Non-pigmented ciliary epithelial cell (primary cell): ENCODE data around the gene FAM168B.

Experiments used
- DNase-seq: peaks from one replicate; pipeline ENCODE4 v3.0.0-alpha.2; 2010; ENCODE audit warnings: low read depth

Gene FAM168B

DNA sequence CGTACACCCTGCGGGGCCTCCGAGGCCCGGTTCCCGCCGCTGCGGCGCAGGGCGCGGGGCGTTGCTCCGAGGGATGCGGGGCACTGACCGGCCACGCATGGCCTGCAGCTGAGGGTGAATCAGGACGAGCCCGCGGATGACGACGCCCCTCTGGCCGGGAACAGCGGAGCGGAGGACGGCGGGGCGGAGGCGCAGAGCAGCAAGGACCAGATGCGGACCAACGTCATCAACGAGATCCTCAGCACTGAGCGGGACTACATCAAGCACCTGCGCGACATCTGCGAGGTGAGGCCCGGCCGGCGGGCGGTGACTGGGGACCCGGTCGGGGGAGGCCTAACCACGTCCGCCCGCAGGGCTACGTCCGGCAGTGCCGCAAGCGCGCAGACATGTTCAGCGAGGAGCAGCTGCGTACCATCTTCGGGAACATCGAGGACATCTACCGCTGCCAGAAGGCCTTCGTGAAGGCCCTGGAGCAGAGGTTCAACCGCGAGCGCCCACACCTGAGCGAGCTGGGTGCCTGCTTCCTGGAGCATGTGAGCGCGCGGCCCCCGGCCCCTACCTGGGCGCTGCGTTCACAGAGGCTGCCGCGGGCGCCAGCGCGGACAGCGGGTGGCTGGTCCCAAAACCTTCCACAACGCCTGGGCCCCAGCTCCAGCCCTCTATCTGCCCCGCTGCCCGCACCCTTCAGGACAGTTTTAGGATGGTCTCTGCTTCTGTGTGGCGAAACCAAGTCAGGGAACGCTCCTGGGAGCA lies 53.2 kb downstream of the FAM168B start:
- no peak for DNase-seq

DNA sequence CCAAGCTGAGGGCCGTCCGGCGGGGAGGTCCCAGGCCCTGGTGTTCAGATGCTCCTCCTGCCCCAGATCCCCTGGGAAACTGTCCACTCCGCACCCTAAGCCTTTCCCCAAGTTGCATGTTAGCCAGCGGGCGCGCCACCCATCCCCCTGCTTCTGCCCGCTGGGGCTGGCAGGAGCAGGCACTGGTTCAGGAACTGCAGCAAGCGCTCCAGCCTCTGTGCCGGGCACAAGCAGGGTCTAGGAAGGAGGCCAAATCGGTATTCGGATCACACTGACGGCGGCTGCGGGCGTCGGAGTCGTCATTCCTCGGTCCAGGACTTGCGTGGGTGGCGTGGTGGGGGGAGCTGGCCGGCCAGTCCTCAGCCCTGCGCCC lies 53.7 kb downstream of the FAM168B start:
- DNase-seq = no peak

DNA sequence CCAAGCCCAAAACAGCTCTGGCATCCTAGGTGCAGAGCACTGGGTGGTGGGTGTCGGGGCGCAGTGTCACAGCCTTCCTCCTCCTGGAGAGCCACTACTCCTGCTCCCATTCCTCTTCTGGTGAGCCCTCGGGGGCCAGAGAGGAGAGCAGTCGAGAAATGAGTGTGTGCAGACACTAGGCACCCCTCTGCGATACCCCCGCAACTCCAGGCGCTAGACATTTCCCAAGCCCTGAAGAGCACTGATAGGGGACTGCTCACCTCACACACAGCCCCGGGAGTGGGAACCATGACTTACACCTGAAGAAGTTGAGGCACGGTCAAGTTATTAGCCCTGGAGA lies 54.2 kb downstream of the FAM168B start:
- DNase-seq = no peak

DNA sequence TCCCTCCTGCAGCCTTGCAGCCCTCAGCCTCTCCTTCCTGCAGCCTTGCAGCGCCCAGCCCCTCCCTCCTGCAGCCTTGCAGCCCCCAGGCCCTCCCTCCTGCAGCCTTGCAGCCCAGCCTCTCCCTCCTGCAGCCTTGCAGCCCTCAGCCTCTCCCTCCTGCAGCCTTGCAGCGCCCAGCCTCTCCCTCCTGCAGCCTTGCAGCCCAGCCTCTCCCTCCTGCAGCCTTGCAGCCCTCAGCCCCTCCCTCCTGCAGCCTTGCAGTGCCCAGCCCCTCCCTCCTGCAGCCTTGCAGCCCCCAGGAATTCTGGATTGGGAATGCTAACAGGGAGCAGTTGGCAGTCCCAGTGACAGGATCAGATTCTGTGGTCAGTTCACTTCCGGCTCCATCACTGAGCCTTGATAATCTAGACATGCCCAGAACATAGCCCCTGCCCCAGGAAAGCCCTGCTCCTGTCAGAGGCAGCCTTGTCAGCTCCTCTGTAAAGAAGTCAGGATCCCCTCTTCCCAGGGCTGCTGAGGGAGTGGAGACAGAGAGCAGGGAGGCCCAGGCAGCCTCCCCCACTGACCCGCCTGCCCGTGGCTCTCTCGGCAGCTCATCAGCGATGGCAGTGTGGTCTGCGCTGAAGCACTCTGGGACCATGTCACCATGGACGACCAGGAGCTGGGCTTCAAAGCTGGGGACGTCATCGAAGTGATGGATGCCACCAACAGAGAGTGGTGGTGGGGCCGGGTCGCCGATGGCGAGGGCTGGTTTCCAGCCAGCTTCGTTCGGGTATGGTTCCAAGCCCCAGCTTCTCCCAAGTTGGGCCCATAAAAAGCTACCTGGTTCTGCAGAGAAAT lies 54.8 kb downstream of the FAM168B start:
- no peak for DNase-seq

DNA sequence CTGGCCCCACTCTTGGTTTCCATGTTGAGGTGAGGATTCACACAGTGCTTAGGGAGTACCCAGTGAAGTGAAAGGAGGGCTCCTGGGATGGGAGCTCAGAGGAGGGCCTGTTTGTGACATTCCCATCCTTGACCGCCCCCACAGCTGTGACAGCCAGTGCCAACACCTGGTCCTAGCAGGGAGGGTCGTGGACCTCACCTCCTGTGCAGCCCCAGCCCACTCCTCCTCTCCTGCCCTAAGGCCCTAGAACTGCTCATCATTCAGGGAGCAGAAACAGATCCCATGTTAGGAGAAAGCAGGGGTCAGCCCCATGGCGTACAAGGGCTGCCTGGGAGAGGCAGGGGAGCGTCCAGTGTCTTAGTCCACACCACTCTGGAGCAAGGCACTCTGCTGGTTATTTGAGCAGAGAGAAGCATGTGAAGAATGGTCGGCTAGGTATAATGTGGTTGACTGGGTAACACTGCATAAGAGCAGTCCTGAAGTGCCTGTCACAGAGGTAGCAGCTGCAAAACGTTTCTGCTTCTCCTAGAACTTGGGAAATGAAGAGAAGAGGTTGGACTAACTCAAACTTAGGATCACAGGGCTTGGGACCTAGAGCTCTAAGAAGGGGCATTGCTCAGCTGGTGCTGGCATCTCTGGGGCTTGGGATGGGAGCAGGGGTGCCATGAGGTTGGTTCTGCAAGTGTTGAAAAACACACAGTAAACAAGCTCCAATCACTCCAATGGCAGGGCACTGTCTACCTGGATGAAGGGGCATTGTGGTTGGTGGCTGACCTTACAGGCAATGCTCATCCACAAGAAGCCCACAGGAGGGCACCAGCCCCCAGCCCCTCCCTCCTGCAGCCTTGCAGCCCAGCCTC lies 55.6 kb downstream of the FAM168B start:
- DNase-seq = no peak

DNA sequence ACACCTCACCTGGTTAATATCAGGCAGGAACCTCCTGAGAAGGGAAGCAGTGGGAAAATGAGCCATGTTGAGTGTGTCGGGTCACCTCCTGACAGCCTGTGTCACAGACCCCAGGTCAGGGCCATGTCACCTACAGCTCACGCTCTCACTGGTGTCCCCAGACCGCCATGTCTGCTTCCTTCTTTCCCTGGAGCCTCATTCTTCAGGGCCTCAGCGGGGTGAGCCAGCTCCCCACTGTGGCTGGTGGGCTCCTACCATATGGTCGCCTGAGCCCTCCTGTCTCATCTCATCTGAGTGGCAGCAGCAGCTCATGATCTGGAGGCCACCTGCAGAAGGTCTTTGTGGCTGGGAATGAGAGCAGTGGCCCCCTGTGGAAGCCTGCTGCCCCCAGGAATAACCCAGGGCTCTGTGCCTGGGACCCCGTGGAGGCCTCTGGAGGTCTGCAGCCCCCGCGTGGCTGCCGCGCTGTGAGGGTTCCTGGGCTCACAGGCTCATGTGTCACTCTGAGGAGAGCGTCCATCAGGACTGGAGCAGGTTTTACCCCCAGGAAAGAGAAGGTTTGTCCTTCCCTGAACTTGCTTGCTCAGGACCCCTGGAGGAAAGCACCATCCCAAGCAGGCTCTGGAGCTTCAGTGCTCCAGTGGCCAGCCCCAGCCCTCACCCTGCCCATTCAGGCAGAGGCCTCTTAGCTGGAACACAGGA lies 56.4 kb downstream of the FAM168B start:
- DNase-seq = no peak

DNA sequence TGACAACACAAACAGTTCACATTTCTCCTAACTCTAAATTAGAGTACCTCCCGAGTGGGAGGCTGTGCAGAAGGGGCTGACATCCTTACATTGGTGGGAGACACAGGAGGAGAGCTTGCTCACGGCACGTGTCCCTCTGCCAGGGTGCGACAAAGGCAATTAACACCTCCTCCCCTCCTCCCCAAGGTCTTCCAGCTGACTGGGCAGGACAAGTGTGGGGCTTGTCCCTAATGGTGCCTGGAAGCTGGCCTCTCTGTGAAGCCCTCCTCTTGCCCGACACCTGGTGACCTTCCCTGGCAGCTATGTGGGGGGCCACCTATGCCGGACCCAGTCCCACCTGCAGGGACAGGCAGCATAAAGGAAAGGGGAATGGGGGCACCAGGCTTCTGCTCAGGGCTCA lies 57.0 kb downstream of the FAM168B start:
- DNase-seq = no peak

DNA sequence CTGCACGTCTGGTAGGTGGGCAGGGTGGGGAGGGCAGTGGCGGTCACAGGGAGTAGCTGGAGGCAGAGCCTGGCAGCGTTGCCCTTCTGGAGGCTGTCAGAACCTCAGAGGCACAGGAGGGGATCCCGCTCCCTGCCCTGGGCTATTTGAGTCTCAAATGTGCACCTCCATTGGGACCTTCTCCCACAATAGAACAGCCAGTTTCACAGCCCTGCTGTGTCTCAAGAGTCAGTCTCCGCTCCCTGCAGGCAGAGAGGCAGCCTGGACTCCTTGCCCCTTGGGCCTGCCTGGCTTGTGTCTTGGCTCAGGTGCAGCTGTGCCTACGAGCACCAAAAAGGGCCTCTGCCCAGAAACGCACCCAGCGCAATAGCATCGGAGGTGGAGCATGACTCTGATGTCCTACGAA lies 57.4 kb downstream of the FAM168B start:
- DNase-seq = no peak

DNA sequence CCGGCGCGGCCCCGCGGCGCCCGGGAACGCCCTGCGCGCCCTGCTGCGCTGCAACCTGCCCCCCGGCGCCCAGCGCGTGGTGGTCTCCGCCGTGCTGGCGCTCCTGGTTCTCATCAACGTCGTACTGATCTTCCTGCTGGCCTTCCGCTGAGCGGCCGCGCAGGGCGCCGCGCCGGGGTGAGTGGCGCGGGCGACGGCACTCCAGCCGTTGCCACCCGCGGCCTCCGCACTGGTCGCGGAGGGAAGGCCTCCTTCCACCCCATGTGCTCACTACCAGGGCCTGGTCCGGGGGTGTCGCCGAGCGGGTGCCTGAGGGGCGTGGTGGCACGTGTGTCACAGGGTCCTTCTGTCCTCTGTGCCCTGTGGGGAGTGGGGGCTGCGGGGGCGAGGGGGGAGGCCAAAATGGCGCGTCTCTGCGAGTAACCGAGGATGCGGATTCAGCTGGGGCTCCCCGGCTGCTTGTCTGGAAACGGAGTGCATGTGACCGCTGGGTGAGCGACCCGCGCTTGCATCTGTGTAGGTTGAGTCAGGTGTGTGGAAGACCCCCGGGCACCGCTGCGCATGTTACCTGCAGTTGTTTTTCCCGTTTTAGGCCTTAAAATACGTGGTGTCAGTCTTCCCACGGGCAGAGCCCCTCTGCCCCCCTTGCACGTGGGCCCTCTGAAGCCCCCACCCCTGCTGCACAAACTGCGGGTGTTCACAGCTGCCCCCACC lies 58.0 kb downstream of the FAM168B start:
- no peak for DNase-seq

DNA sequence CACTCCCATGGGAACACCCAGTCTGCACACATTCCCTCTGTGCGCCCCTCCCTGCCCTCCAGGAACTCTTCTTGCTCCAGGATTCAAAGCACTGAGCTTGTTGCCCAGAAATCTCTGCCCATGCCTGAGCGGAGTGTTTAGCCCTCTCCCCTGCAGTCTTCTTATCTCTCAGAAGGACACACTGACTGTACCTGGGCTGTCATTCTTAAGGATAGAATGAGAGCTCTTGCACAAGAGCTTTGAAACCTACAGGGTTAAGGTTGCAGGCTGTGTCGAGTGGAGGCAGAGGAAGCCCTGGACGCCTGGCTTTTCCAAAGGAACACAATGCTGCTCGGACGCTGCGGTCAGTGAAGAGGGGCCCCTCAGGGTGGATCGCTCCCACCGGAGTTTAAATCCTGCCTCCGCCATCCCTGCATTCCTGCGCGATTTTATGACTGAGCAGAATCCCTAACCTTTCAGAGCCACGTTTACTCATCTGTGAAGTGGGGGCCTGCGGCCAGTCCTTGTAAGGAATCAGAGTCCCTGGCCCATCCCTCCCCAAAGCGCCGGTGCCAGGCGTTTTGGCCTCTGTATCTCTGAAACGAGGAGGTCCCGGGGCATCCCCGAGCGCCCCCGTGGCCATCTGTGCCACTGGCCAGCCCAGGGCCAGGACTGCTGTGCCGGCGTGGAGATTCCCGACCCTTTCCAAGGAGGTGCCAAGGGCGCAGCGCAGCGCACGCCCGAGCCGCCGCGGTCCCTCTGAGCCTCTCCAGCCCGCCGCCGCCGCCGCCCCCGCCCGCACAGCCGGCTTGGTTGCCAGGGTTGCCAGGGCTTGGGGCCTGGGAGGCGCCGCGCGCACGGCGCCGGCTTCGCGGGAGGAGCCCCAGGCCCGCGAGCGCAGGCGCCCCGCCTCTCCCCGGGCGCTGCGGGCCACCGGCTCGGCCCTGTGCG lies 58.9 kb downstream of the FAM168B start:
- DNase-seq = no peak

DNA sequence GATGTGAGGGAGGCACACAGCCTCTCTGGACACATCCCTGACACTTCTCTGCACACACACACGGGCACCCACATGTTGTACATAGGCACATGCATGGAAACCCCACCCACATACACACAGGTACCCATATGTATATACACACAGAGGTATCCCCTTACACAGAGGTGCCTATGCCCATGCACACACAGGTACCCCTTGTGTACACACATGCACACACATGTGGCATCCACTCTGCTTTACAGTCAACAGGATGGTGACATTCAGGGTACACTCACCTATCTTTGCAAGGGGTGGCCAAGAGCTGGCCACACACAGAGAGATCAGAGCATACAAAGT lies 59.5 kb downstream of the FAM168B start:
- no peak for DNase-seq

DNA sequence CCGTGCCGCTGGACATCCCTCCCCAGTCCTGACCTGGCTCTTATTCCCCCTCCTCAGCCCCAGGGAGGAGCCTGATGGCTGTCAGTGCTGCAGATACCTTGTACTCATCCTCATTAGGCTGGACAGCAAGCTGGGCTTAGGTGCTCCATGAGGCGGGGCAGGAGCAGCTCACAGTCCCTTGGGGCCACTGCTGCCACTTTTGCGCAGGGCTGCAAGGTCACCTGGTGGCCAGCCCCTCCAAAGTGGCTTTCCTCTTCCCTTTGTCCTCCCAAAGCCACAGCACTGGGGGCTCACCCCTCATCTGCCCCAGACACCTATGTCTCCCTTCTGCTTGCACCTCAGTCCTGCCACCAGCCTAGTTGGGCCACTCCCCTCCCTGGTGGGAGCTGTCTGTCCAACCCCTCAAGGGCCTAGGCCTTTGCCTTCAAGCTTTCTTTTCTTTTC lies 60.8 kb downstream of the FAM168B start:
- DNase-seq = no peak

DNA sequence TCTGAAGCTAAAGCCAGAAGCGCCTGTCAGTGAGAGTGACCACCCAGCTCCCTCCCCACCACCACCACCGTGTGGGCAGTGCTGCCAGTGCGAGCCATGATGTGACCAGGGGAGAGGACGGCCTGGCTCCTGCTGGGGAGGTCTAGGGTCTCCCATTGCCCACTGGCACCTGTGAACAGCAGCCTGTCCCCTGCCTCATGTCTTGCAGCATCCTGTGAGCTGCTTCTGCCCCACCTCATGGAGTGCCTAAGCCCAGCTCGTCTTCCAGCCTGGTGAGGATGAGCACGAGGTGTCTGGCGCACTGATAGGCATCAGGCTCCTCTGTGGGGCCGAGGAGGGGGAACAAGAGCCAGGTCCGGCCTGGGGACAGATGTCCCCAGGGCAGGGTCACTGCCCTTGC lies 61.4 kb downstream of the FAM168B start:
- no peak for DNase-seq

DNA sequence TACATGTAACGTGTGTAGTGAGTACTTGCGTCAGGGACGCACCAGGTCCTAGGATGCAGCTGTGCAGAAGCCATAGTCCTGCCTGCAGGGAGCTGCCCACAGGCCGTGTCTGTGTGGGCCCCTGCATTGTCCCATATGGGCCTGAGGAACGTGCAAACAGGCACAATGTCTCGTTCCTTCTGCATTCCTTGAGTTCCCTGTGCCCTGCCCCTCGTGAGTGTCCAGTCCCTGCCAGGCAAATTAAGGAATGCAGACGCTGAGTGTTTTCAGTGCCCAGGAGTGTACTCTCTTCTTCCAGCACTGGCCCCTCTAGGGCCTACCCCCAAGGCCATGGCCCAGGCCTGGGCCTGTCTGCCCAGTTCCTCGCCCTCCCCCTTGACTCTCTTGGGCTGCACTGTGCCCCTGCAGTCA lies 61.8 kb downstream of the FAM168B start:
- DNase-seq = no peak

DNA sequence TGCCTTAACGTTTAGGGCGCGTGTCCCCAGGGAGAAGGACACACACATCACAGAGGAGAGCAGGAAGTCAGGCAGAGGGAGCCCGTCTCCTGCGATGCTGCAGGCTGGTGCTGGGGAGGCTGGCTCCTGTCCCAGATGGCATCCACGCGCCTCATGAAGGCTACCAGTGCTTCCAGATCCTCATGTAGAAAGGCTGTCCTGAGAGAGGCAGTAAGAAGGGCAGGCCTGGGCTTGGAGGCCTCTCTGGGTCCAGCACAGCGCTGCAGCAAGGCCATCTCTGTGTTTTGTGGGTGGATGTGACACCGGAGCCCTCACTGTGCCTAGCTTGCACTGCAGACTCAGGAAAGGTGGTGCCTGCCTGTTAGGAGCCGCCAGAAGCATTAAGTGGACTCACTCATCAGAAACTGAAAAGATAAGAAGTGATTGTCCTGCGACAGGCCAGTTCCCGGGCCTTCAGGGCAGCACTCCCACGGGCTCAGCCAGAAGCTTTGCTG lies 62.7 kb downstream of the FAM168B start:
- DNase-seq = no peak

DNA sequence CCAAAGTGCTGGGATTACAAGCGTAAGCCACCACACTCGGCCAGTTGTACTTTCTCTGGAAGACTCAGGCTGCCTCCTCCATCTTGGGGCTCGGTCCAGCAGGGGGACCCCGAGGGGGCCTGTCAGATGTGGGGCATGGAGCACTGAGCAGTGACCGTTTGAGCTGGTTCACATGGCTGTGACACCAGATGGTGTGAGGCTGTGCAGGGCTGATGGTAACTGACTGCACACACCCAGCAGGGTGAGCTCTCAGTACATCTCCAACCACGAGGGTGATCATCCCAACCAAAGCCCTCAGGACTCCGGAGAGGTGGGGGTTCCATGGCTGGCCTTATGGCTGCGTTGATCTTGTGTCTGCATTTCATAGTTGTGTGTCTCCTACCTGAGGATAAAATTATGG lies 63.4 kb downstream of the FAM168B start:
- DNase-seq = no peak

DNA sequence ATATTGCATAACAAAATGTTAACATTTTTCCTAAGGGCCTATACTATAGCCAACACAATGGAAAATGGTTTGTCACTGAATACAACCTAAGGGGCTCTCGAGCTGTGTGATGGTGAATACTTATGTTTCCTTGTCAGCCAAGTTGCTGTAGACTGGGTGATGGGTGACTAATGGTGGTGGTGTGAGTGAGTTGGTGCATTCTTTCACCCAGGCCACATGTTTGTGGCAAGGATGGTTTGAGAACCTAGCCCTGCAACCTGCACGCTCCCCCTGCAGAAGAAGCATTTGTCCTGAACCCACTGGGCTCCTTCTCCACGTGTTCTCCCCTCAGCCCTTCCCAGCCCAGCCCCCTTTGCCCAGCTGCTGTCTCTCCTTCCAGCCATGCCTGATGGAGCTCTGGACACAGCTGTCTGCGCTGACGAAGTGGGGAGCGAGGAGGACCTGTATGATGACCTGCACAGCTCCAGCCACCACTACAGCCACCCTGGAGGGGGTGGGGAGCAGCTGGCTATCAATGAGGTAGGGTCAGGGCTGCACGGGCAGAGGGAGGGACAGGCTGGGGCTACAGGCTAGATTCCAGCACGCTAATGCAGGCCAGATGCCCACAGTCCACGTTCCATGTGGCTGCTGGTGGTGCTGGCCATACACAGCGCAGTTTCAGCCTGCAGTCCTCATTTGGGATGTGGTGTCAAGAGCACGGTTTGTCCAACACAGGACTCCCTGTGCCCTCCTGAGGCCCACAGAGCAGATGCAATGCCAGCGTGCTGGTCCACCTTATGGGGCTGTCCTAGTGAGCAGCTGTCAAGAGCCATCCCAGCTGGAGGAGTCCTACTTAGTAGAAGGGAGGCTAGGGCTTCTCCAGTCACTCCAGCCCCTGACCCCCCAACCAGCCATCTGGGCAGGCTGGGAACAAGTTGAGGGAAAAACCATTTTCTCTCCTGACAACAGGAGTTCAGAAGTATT lies 65.4 kb downstream of the FAM168B start:
- DNase-seq = no peak

DNA sequence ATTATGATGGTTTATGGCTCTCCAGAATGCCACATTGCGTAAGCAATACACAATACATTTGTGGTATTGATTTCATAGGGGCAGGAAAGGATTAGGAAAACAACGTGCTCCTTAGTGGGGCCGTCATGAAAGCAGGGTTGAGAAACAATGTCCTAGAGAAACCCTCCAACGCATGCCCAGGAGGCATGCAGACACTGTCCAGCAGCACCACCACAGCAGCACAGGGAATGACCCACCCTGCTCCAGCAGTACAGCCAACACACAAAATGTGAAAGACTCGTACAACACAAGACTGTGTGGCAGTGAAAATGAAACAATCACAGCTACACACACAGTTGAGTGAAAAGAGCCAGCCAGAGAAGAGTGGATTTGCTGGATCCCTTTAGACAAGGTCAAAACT lies 66.3 kb downstream of the FAM168B start:
- no peak for DNase-seq

DNA sequence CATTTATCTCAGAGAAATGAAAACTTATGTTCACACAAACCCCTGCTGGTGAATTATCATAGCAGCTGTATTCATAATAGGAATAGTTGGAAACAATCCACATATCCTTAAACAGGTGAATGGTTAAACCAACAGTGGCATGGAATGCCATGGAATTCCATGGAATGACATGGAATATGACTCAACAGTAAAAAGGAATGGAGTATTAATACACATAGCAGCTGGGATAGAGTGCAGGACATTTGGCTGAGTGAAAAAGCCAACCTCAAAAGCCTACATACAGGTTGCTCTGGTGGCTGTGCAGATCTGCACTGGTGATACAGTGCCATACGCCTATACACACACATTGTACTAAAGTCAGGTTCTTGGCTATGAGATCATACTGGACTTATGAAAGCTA lies 69.5 kb downstream of the FAM168B start:
- DNase-seq = no peak
